ENCODE measurements around the gene CWC15.
"Not testable (repeated sequence)": the region's sequence is repeated elsewhere in the genome, so short reads cannot be mapped to it uniquely, and the experiment has no call there.

The CWC15 gene

GRCh38 chr11:94920311-94920710 lies 53.0 kb downstream of the CWC15 start:
- DNase-seq (ENCODE audit: insufficient read length, low spot score) = no peak

DNA sequence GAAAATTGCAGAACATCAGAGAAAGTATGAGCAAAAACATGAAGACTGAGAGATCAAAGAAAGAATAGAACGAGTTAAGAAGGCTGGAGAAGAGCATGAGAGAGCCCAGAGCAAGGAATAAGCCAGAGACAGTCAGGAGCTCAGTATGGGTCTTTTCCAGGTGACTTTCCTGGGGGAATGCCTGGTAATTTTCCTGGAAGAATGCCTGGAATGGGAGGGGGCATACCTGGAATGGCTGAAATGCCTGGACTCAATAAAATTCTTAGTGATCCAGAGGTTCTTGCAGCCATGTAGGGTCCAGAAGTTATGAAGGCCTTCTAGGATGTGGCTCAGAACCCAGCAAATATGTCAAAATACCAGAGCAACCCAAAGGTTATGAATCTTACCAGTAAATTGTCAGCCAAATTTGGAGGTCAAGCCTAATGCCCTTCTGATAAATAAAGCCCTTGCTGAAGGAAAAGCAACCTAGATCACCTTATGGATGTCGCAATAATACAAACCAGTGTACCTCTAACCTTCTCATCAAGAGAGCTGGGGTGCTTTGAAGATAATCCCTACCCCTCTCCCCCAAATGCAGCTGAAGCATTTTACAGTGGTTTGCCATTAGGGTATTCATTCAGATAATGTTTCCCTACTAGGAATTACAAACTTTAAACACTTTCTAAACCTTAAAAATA lies 59.5 kb downstream of the CWC15 start:
- FAIRE-seq; DNase-seq (ENCODE audit: insufficient read length, low spot score): not testable (repeated sequence)

More at GRCh38 chr11:94920311-94920710, 53.0 kb downstream of the CWC15 start:
- FAIRE-seq = no peak
- TF ChIP-seq CTCF (IDR thresholded peaks at IDR 0.05; ENCODE audit: insufficient read depth, missing control alignments) = no peak

DNA sequence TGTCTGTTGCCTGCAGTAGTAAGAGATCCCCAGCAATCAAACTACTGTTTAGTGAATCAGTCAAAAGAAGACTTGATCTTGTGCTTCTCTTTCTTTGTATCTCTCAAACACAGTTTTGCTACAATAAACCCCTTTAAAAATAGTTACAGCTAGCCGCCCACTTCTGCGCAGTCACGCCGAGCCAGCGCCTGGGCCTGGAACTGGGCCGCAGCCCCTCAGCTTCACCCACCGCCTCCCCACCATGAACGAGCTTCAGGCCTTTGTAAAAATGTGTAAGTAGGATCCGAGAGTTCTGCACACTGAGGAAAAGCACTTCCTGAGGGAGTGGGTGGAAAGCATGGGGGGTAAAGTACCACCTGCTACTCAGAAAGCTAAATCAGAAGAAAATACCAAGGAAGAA lies 60.5 kb downstream of the CWC15 start:
- DNase-seq (ENCODE audit: insufficient read length, low spot score) (no peak), FAIRE-seq (no peak)
- no peak for TF ChIP-seq CTCF (IDR thresholded peaks at IDR 0.05; ENCODE audit: insufficient read depth, missing control alignments)
